SU-DHL-6 (cell line): ENCODE measurements around the gene CHERP.
"Not testable (repeated sequence)": the region's sequence is repeated elsewhere in the genome, so short reads cannot be mapped to it uniquely, and the experiment has no call there.

ENCODE experiments used
- H2AFZ ChIP-seq: fragments of 200-600 bp; sonication (generic); 2 replicates; pipeline ENCODE4 v1.6.1; 2014; ENCODE audit warnings: low read depth, mild to moderate bottlenecking, moderate library complexity, mixed read lengths, antibody characterized with exemption, low read length; ENCODE audit not compliant: severe bottlenecking
- H3F3A ChIP-seq: fragments of 200-600 bp; shearing (Covaris generic); 2 replicates; pipeline ENCODE4 v1.6.0; 2016; ENCODE audit warnings: antibody characterized with exemption, mild to moderate bottlenecking; ENCODE audit not compliant: insufficient read depth
- H3K27ac ChIP-seq: fragments of 200-600 bp; sonication (generic); 2 replicates; pipeline ENCODE4 v1.5.1; 2016; ENCODE audit warnings: low read depth, mild to moderate bottlenecking, low read length, moderate library complexity, mixed read lengths
- H3K27me3 ChIP-seq: fragments of 200-600 bp; sonication (generic), shearing (Covaris generic); 2 replicates; pipeline ENCODE4 v1.6.0; 2014; ENCODE audit warnings: mild to moderate bottlenecking, low read length
- H3K36me3 ChIP-seq: fragments of 200-600 bp; sonication (generic); 2 replicates; pipeline ENCODE4 v1.6.1; 2014; ENCODE audit warnings: mild to moderate bottlenecking, low read length, mixed read lengths
- H3K4me2 ChIP-seq: fragments of 300-600, 200-600 bp; shearing (Covaris generic), sonication (generic); 2 replicates; pipeline ENCODE4 v1.6.0; 2014; ENCODE audit warnings: low read length, low read depth, mild to moderate bottlenecking; ENCODE audit not compliant: poor library complexity, severe bottlenecking
- H3K4me3 ChIP-seq: fragments of 200-600 bp; sonication (generic); 2 replicates; pipeline ENCODE4 v1.5.1; 2014; ENCODE audit warnings: antibody characterized with exemption, low read length, mild to moderate bottlenecking, mixed read lengths; ENCODE audit not compliant: insufficient read depth, poor library complexity, severe bottlenecking
- H3K79me2 ChIP-seq: fragments of 200-600 bp; sonication (generic); 2 replicates; pipeline ENCODE4 v1.6.1; 2014; ENCODE audit warnings: mild to moderate bottlenecking, low read length, moderate library complexity; ENCODE audit not compliant: insufficient read depth
- H3K9ac ChIP-seq: fragments of 200-600 bp; sonication (generic); 2 replicates; pipeline ENCODE4 v1.7.0; 2014; ENCODE audit warnings: mild to moderate bottlenecking, low read length
- H3K9me2 ChIP-seq: fragments of 200-600 bp; sonication (generic); replicated peaks from 2 replicates; pipeline ENCODE4 v1.6.1; 2014; ENCODE audit warnings: low read length; ENCODE audit not compliant: insufficient read depth
- H3K9me3 ChIP-seq: fragments of 200-600 bp; sonication (generic); 2 replicates; pipeline ENCODE4 v1.6.1; 2014; ENCODE audit warnings: low read length, mixed read lengths; ENCODE audit not compliant: insufficient read depth
- H4K20me1 ChIP-seq: fragments of 200-600 bp; sonication (generic); 2 replicates; pipeline ENCODE4 v1.6.1; 2014; ENCODE audit warnings: low read depth, mild to moderate bottlenecking, antibody characterized with exemption, low read length, moderate library complexity, mixed read lengths
- EZH2phosphoT487 ChIP-seq: fragments of 200-600 bp; sonication (generic), shearing (Covaris generic); conservative IDR thresholded peaks from 2 replicates; pipeline ENCODE4 v1.6.1; 2018; ENCODE audit warnings: mild to moderate bottlenecking, antibody characterized with exemption, low read length, moderate library complexity, mixed read lengths
- TF ChIP-seq, protein P1 (sequence below): fragments of 200-600 bp; sonication (generic); IDR thresholded peaks from one replicate; pipeline ENCODE4 v1.5.1; 2017; ENCODE audit warnings: antibody characterized with exemption, mild to moderate bottlenecking, low read length, moderate library complexity; ENCODE audit not compliant: insufficient read depth, poor library complexity, severe bottlenecking

The CHERP gene

DNA sequence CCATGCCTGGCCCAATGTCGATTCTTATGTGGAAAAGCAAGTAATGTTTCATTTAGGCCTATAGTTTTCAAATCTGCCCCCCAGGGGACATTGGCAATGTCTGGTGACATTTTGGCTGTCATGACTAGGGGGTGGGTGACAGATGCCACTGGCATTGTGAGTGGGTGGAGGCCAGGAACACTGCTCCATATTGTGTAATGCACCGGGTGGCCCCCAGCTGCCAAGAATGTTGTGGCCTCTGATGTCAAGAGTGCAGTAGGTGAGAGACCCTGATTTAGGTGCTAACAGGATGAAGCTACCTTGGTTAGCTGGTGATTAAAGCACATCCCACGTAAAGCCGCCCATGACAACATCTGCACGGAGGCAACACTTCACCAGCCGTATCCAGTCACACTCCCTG lies 35.3 kb downstream of the CHERP start:
- TF ChIP-seq, protein P1, sequence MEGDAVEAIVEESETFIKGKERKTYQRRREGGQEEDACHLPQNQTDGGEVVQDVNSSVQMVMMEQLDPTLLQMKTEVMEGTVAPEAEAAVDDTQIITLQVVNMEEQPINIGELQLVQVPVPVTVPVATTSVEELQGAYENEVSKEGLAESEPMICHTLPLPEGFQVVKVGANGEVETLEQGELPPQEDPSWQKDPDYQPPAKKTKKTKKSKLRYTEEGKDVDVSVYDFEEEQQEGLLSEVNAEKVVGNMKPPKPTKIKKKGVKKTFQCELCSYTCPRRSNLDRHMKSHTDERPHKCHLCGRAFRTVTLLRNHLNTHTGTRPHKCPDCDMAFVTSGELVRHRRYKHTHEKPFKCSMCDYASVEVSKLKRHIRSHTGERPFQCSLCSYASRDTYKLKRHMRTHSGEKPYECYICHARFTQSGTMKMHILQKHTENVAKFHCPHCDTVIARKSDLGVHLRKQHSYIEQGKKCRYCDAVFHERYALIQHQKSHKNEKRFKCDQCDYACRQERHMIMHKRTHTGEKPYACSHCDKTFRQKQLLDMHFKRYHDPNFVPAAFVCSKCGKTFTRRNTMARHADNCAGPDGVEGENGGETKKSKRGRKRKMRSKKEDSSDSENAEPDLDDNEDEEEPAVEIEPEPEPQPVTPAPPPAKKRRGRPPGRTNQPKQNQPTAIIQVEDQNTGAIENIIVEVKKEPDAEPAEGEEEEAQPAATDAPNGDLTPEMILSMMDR = no peak
- TF ChIP-seq EZH2phosphoT487 = no peak
- H3K27me3 ChIP-seq = no peaks in the 10 kb centered on the region
- H3K4me3 ChIP-seq = no peak overlapping the region
- no peaks in the 10 kb centered on the region for H4K20me1 ChIP-seq
- H3K9ac ChIP-seq = no peak overlapping the region
- H2AFZ ChIP-seq = no peak overlapping the region
- no peaks in the 10 kb centered on the region for H3K9me2 ChIP-seq
- H3K9me3 ChIP-seq = no peaks in the 10 kb centered on the region
- no peaks in the 10 kb centered on the region for H3K36me3 ChIP-seq
- no peaks in the 10 kb centered on the region for H3F3A ChIP-seq
- no peak overlapping the region for H3K27ac ChIP-seq
- no peaks in the 10 kb centered on the region for H3K79me2 ChIP-seq
- H3K4me2 ChIP-seq = no peak overlapping the region

DNA sequence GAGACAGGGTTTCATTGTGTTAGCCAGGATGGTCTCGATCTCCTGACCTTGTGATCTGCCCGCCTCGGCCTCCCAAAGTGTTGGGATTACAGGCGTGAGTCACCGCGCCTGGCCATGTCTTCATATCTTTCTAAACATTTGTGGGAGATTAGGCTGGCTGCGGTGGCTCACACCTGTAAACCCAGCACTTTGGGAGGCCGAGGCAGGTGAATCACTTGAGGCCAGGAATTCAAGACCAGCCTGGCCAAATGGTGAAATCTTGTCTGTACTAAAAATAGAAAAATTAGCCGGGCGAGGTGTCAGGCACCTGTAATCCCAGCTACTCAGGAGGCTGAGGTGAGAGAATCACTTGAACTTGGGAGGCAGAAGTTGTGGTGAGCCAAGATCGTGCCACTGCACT lies 36.1 kb downstream of the CHERP start:
- not testable (repeated sequence) for H4K20me1 ChIP-seq, H3K4me2 ChIP-seq, H3F3A ChIP-seq, H3K9me3 ChIP-seq, H3K79me2 ChIP-seq, H3K4me3 ChIP-seq, H3K36me3 ChIP-seq, H3K9ac ChIP-seq, H3K27ac ChIP-seq, H3K9me2 ChIP-seq, H2AFZ ChIP-seq, H3K27me3 ChIP-seq

- Histone ChIP-seq H3K9ac (no peak overlapping the region), H3K4me3 (no peak overlapping the region), H3K27ac (no peak overlapping the region), H2AFZ (no peak overlapping the region), H3K36me3 (no peaks in the 10 kb centered on the region), H3F3A (no peaks in the 10 kb centered on the region), H3K27me3 (no peaks in the 10 kb centered on the region), H3K4me2 (no peak overlapping the region), H3K79me2 (no peaks in the 10 kb centered on the region), H3K9me2 (no peaks in the 10 kb centered on the region), H4K20me1 (no peaks in the 10 kb centered on the region), H3K9me3 (no peaks in the 10 kb centered on the region)
- TF ChIP-seq EZH2phosphoT487 = no peak
- TF ChIP-seq, protein P1 = no peak
Observed at GRCh38 chr19:16504271-16504670, 38.0 kb downstream of the CHERP start.

- Histone ChIP-seq H3K36me3 (no peaks in the 10 kb centered on the region), H3K9me2 (no peaks in the 10 kb centered on the region), H4K20me1 (no peaks in the 10 kb centered on the region), H3K4me2 (no peak overlapping the region), H3K9me3 (no peaks in the 10 kb centered on the region), H3K27me3 (no peaks in the 10 kb centered on the region), H3K79me2 (peaks cover 6% of the 10 kb centered on the region; the same call in 1 of the 2 replicates), H2AFZ (no peak overlapping the region), H3F3A (0 out of 2 replicates have a peak, but pooled peaks cover 3% of the 10 kb centered on the region), H3K27ac (no peak overlapping the region), H3K4me3 (no peak overlapping the region), H3K9ac (no peak overlapping the region)
- TF ChIP-seq, protein P1 = no peak
- no peak for TF ChIP-seq EZH2phosphoT487
Observed at GRCh38 chr19:16497837-16498236, 44.4 kb downstream of the CHERP start.
